Liver (tissue), 9 donors: ENCODE data around the gene ABHD17A. TPM values are rescaled to one million over a fixed set of nuclear protein-coding genes. Genes with fewer than 3 reads are reported as not detected.

Experiments used
- DNase-seq: peaks from one replicate; pipeline ENCODE4 v3.0.0-alpha.2; 2017; ENCODE audit warnings: low spot score
- H3K27ac ChIP-seq, 2 donors: one replicate each; pipeline ENCODE4 v1.7.0; 2013; ENCODE audit warnings: inconsistent platforms in 2 of 2, low read length in 2 of 2, control low read depth in 1 of 2, low read depth in 1 of 2, mild to moderate bottlenecking in 1 of 2
- H3K27me3 ChIP-seq, 4 donors: one replicate each; pipeline versions ENCODE4 v1.6.1 to v1.7.0; 2013; ENCODE audit warnings: low read length in 3 of 4, inconsistent platforms in 1 of 4, mild to moderate bottlenecking in 1 of 4, moderate library complexity in 1 of 4; ENCODE audit not compliant: control insufficient read depth in 4 of 4, insufficient read depth in 4 of 4
- H3K36me3 ChIP-seq, 4 donors: one replicate each; pipeline versions ENCODE4 v1.6.1 to v1.7.0; 2013; ENCODE audit warnings: low read length in 3 of 4, mild to moderate bottlenecking in 3 of 4, low read depth in 1 of 4, moderate library complexity in 1 of 4; ENCODE audit not compliant: control insufficient read depth in 4 of 4, insufficient read depth in 3 of 4
- H3K4me1 ChIP-seq, 4 donors: one replicate each; pipeline versions ENCODE4 v1.6.1 to v1.7.0; 2013; ENCODE audit warnings: low read length in 3 of 4, mild to moderate bottlenecking in 3 of 4, moderate library complexity in 1 of 4; ENCODE audit not compliant: control insufficient read depth in 4 of 4, insufficient read depth in 4 of 4
- H3K4me3 ChIP-seq, 3 donors: one replicate each; pipeline versions ENCODE4 v1.6.1 to v1.7.0; 2013; ENCODE audit warnings: low read length in 3 of 3, control low read depth in 1 of 3, low read depth in 1 of 3, mild to moderate bottlenecking in 1 of 3
- H3K9ac ChIP-seq, 2 donors: one replicate each; pipeline ENCODE4 v1.7.0; 2013; ENCODE audit warnings: low read length in 2 of 2, mild to moderate bottlenecking in 2 of 2, moderate library complexity in 2 of 2, control low read depth in 1 of 2, low read depth in 1 of 2
- H3K9me3 ChIP-seq, 4 donors: one replicate each; pipeline versions ENCODE4 v1.6.1 to v1.7.0; 2013; ENCODE audit warnings: low read length in 3 of 4; ENCODE audit not compliant: control insufficient read depth in 4 of 4
- CTCF ChIP-seq: fragments of 150-350 bp; IDR thresholded peaks from 2 replicates; pipeline ENCODE4 v1.5.1; 2017; ENCODE audit warnings: improper control_type of control experiment, low read depth, low read length; ENCODE audit not compliant: missing input control
- EGR1 ChIP-seq, 2 donors: IDR thresholded peaks; 2 replicates each; pipeline ENCODE4 v1.6.1; 2016 to 2018; ENCODE audit warnings: antibody characterized with exemption in 2 of 2, low read depth in 2 of 2
- FOXA2 ChIP-seq: IDR thresholded peaks from 2 replicates; pipeline ENCODE4 v1.6.1; 2016; ENCODE audit warnings: antibody characterized with exemption
- GABPA ChIP-seq, 2 donors: IDR thresholded peaks in 1 of 2; conservative IDR thresholded peaks in 1 of 2; 2 replicates each; pipeline ENCODE4 v1.6.1; 2016; ENCODE audit warnings: antibody characterized with exemption in 2 of 2, mild to moderate bottlenecking in 1 of 2, moderate library complexity in 1 of 2
- HNF4A ChIP-seq, 2 donors: conservative IDR thresholded peaks; 2 replicates each; pipeline ENCODE4 v1.6.1; 2016; ENCODE audit warnings: antibody characterized with exemption in 2 of 2, mild to moderate bottlenecking in 2 of 2
- JUND ChIP-seq, 2 donors: IDR thresholded peaks; 2 replicates each; pipeline ENCODE4 v1.6.1; 2016; ENCODE audit warnings: antibody characterized with exemption in 2 of 2
- NR2F2 ChIP-seq: IDR thresholded peaks from 2 replicates; pipeline ENCODE4 v1.6.1; 2016; ENCODE audit warnings: antibody characterized with exemption
- RXRA ChIP-seq, 2 donors: IDR thresholded peaks; 2 replicates each; pipeline ENCODE4 v1.6.1; 2017 to 2018; ENCODE audit warnings: antibody characterized with exemption in 2 of 2, mild to moderate bottlenecking in 1 of 2
- SP1 ChIP-seq: IDR thresholded peaks from 2 replicates; pipeline ENCODE4 v1.6.1; 2018; ENCODE audit warnings: antibody characterized with exemption, mild to moderate bottlenecking
- TAF1 ChIP-seq: conservative IDR thresholded peaks from 2 replicates; pipeline ENCODE4 v1.6.1; 2016; ENCODE audit warnings: antibody characterized with exemption, mild to moderate bottlenecking
- YY1 ChIP-seq: IDR thresholded peaks from 2 replicates; pipeline ENCODE4 v1.6.1; 2016; ENCODE audit warnings: antibody characterized with exemption, mild to moderate bottlenecking
- WGBS: extraction: QIAGEN DNeasy Blood & Tissue Kit; methylation state at CpG from one replicate; pipeline ENCODE4 v1.1.7; 2013; 5-methylcytosine and 5-hydroxymethylcytosine counted together
- polyA plus RNA-seq, 2 donors: library from polyadenylated mRNA; stranded (reverse) in 1 of 2; unstranded in 1 of 2; fragments of 200-250 nt in 1 of 2; fragments of >200 nt in 1 of 2; fragmentation: Nextera tagmentation in 1 of 2; extraction: Ambion mirVana in 1 of 2; gene quantifications; one replicate each; pipeline versions ENCODE4 v1.2.1 to v1.2.3, GENCODE V29; 2013 to 2015
- total RNA-seq, 2 donors: library from RNA; depleted of rRNA; stranded (reverse); fragments of >200 nt; gene quantifications; one replicate each; pipeline ENCODE4 v1.2.3, GENCODE V29; 2014
- donor health status: healthy.
- donor health status: healthy.
- donor health status: healthy.
- donor health status: healthy.
- donor health status: healthy.

ABHD17A gene
- total and polyA plus RNA-seq, 4 donors: 8.1 to 30.2 (median 27.0) TPM

- no peak for DNase-seq
- WGBS: under 1% methylated on average over 56 of the region's 56 CpGs
- H3K27ac ChIP-seq: peak overlapping the region; percentile 6 to 74
- peak overlapping the region; percentile 48 to 89 for H3K9ac ChIP-seq
- no peak for TF ChIP-seq RXRA (IDR thresholded peaks at IDR 0.05)
- TF ChIP-seq YY1: peak; percentile 34
- TF ChIP-seq CTCF: no peak
- H3K4me3 ChIP-seq: peak overlapping the region; percentile 71 to 98 (median 83)
- peaks cover 1 to 34% (median 24%) of the 10 kb centered on the region in 4 donors for H3K4me1 ChIP-seq
- H3K9me3 ChIP-seq: no peaks in the 10 kb centered on the region
- peaks cover 0 to 4% (median 2%) of the 10 kb centered on the region in 4 donors for H3K36me3 ChIP-seq
- no peaks in the 10 kb centered on the region for H3K27me3 ChIP-seq
These were observed 469 bp downstream of the ABHD17A start for GRCh38 chr19:1884719-1885334.

- WGBS: 4% methylated on average over 11 of the region's 11 CpGs
- H3K4me1 ChIP-seq: peaks cover 1 to 34% (median 24%) of the 10 kb centered on the region in 4 donors
- peak overlapping the region; percentile 48 to 89 for H3K9ac ChIP-seq
These were observed 991 bp downstream of the ABHD17A start for GRCh38 chr19:1884291-1884718.

GRCh38 chr19:1883784-1884183 lies 1.5 kb downstream of the ABHD17A start:
- Histone ChIP-seq H3K9ac (peak overlapping the region in 1 of 2 donors; percentile 89), H3K27me3 (no peaks in the 10 kb centered on the region), H3K36me3 (peaks cover 0 to 4% (median 2%) of the 10 kb centered on the region in 4 donors), H3K27ac (peak overlapping the region; percentile 6 to 74), H3K4me1 (peaks cover 1 to 34% (median 24%) of the 10 kb centered on the region in 4 donors), H3K4me3 (peak overlapping the region; percentile 71 to 98 (median 83)), H3K9me3 (no peaks in the 10 kb centered on the region)
- TF ChIP-seq JUND (IDR thresholded peaks at IDR 0.05): no peak
- TF ChIP-seq NR2F2: no peak
- TF ChIP-seq TAF1: no peak
- TF ChIP-seq SP1: no peak
- TF ChIP-seq EGR1 (IDR thresholded peaks at IDR 0.05; ENCODE audit: low read depth in 2 of 2): no peak
- no peak for TF ChIP-seq HNF4A (conservative IDR thresholded peaks at IDR 0.05)
- no peak for TF ChIP-seq GABPA (IDR thresholded peaks at IDR 0.05 in 1 of 2, conservative IDR thresholded peaks at IDR 0.05 in 1 of 2)
- no peak for TF ChIP-seq FOXA2
- DNase-seq: no peak
- WGBS: 47% methylated on average over 8 of the region's 8 CpGs

More at GRCh38 chr19:1884291-1884718, 991 bp downstream of the ABHD17A start:
- H3K36me3 ChIP-seq: peaks cover 0 to 4% (median 2%) of the 10 kb centered on the region in 4 donors
- no peak for TF ChIP-seq FOXA2
- H3K9me3 ChIP-seq: no peaks in the 10 kb centered on the region
- DNase-seq: no peak
- H3K4me3 ChIP-seq: peak overlapping the region; percentile 71 to 98 (median 83)
- H3K27me3 ChIP-seq: no peaks in the 10 kb centered on the region
- H3K27ac ChIP-seq: peak overlapping the region; percentile 6 to 74
